ENCODE data around the gene PTPRR.

Gene PTPRR

DNA sequence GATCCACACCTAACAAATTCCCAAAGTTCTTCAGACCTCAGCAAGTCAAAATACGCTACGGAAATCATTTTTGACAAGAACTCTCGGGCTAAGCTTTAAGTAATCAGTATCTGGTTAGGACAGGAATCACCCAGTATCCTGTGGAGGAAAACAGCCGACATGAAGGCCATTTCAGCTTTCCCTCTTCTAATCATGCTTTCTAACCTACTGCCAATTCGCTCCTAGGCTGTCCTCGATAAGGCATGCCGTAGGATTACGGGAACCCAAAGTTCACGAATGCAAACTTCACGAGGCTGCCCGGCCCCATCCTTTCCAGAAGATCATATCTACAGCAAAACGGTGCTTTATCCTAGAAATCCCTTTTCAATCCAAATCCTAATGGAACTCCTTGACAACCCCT, 201.5 kb downstream of the PTPRR start:
- in situ Hi-C loops (cut with MboI; ENCODE audit: low sequenced_read_pairs) = no loop called here

DNA sequence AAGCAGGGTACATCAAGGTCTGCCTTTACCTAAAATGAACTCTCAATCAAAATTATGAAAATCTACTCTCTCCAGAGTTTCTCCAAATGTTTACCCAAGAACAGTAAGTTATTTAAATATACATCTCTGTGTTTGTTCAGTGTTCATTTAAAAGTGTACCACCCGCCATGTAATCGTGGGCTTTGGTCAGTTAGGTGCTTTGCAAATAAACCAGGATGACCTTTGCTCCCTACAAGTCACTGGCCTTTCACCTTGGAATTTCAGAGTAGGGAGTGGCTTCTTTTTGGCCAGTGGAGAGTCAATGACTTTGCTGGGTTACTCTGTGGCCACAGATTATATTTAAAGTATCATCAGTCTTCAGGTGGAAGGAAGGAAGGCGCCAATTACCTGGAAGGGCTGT, 208.7 kb downstream of the PTPRR start:
- in situ Hi-C loops (cut with MboI; ENCODE audit: low sequenced_read_pairs) = no loop called here

DNA sequence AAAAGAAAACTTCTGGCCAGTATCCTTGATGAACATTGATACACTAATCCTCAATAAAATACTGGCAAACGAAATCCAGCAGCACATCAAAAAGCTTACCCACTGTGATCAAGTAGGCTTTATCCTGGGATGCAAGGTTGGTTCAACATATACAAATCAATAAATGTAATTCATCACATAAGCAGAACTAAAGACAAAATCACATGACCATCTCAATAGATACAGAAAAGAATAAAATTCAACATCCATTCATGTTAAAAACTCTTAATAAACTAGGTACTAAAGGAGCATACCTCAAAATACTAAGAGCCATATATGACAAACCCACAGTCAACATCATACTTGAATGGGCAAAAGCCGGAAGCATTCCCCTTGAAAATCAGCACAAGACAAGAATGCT, 211.5 kb downstream of the PTPRR start:
- in situ Hi-C loops (cut with MboI; ENCODE audit: low sequenced_read_pairs) = no loop called here

DNA sequence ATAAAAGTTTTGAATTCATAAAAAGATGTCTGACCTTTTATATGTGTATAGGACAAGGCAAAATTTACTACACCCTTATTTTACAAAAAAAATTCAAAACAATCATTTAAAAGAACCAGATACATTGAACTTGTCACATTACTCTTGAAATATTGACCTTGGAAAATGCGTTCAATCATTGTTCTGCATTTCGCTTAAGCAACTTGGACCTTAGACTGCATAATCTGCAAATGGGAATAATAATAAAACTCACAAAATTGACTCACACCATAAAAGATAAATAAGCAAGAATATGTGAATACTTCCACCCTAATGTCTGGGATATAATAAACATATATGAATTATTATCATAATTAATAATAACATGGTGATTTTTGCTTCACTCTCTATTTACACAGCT, 213.9 kb downstream of the PTPRR start:
- in situ Hi-C loops (cut with MboI; ENCODE audit: low sequenced_read_pairs) = no loop called here

DNA sequence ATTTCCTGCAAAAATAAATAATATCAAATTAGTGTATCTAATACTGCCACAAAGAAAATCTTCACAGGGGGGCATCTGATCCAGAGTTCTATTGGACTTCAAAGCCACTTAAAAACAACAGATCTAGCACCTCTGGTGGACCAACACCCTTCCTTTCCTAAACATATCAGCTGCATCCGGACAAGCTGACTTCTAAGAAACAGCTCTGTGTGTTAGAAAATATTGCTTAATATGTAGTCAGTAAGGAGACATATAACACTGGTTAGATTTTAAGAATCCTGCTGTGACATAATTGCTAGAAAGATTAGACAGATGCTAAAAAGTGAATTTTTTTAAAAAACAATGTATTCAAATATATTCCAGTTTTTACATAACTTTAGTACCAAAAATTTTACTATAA, 222.2 kb downstream of the PTPRR start:
- in situ Hi-C loops (cut with MboI; ENCODE audit: low sequenced_read_pairs) = no loop called here

DNA sequence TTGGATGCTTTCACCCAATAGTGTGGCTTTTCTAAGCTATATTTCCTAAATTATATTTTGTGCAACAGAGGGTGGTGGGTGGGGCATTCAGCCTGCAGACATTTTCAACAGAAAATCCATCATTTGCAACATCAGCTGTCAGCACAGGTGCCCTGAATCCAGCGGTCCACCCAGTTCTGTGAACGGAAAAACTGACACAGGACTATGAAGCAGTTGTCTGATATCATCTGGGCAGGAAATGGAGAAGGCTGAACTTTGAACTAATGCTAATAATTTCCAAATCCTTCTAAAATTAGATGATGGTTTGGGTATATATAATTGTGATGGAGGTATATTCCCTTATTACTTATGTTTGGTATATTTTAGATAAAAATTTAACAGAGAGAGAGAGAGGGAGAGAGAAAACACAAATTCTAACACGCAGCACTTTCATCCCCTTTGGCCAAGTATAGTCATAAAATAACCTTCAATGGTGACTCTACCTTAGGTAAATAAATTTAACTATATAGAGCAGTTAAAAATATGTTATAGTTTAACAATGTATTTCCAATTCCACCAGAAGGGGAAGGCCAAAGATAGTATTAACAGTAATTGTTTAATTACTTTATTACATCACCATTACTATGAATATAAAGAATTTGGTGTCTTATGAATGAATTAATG, 225.0 kb downstream of the PTPRR start:
- in situ Hi-C loops (cut with MboI; ENCODE audit: low sequenced_read_pairs) = no loop called here

DNA sequence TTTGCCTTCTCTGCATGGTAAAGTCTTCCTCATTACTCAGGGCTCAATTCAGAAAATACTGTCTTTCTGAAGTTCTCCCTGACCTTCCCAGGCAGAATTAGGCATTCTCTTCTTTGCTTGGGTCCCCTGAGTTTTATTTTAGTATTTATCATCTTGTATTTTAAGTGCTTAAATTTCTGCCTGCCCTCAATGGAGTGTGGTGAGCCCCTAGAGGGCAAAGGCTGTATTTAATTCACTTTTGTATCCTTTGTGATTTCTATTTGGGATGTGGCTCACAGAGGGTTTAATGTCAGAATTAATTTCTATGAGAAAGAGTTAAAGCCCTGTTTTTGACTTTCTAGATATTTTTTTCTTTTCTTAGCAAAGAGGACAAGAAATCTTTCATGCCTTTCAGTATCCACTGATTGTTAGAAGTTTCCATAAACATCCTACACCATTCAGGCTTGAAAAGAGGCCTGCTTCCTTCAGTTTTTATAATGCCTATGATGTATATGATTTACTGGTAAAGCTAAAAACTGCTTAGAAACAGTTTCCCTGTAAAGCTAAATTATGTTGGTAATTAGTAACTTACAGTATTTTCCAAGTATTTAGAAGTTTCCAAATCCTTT, 227.8 kb downstream of the PTPRR start:
- in situ Hi-C loops (cut with MboI; ENCODE audit: low sequenced_read_pairs) = no loop called here

DNA sequence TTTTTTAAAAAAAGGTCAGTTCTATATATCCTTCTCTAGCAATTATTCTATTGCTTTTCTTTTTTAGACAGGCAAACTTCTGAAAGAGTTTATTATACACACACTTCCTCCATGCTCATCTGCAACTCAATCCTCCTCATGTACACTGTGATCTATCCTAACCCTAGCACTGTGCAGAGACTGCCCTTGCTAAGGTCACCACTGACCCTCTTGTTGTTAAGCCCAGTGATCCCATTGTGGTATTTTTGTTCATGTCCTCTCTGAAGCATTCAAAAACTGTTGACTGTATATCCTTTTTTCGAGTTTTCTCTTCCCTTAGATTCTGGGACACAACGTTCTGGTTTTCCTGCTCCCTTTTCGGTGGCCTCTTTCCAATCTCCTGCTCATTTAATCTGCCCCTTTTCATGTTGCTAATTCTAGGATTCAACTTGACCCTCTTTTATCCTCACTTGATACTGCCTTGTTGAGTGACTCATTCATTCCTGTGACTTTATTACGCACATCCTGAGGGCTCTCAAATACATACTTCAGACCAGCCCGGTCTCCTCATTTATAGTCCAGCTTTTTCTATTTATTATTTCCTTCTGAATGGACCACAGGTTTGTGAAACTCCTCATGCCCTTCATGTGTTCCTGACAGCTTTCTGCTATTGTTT, 229.4 kb downstream of the PTPRR start:
- in situ Hi-C loops (cut with MboI; ENCODE audit: low sequenced_read_pairs) = no loop called here

DNA sequence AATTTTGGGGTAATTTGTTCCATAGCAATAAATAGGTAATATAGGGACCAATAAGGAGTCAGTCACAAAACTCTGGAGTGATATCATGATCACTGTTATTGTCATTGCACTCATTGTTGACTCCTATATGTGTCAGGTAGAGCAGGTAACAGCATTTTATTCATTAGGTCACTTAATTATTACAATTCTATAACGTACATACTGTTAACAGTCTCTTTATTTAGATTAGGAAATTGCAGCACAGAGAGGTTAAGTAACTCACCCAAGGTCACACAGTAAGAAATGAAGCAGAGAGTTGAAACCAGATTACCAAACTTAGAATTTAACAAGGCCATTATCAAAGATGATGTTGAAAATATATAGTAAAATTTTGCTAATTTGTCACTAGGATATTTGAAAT, 233.6 kb downstream of the PTPRR start:
- in situ Hi-C loops (cut with MboI; ENCODE audit: low sequenced_read_pairs) = no loop called here

DNA sequence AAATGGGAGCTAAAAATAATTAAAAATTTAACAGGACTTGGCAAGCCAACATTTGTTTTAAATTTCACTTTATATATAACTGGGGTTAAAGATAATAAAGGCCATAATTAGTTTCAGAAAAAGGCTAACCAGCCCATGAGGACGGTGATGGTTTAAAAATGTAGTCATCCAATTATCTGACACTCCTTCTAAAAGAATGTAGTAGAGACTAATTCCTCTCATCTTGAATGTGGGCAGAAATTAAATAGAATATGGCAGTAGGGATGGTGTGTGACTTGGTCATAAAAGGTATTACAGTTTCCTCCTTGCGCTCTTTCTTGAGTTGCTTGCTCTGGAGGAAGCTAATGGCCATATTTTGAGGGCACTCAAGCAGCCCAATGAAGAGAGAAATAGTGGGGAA, 234.2 kb downstream of the PTPRR start:
- in situ Hi-C loops (cut with MboI; ENCODE audit: low sequenced_read_pairs) = no loop called here

DNA sequence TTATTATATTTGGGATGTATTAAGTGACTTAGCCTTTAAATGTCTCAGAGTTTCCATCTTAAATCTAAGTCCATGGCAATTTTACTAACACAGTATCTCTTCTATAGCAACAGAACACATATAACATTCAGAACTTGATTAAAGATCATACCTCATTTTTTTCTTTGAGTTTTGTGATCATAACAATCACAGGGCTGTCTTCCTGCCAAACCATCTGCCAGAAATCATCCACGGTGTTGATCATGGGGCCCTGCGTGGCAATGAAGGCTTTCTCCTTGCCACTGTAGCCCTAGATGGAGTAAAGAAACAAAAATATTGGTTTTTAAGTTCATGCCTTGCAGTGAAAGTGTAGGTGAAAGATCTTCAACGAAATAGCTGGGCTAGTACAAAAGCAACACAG, 236.6 kb downstream of the PTPRR start:
- in situ Hi-C loops (cut with MboI; ENCODE audit: low sequenced_read_pairs) = no loop called here

DNA sequence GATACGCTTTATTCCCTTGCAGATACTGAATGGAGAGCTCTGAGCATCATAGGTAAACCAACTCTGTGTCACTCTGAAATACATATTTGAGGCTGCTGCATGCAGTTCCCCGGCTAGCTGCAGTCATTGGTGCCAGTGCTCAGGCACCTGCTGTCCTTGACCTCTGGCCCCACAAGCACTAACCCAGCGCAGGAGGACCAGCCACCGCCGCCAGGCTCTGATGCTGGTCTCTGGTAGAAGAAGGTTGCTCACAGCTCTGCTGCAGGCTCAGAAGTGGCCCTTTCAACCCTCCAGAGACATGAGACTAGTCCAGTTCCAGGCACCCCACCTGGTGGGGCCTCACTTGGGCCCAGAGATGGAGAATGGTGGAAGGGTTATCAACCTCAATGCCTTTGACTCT, 248.8 kb downstream of the PTPRR start:
- in situ Hi-C loops (cut with MboI; ENCODE audit: low sequenced_read_pairs) = no loop called here

DNA sequence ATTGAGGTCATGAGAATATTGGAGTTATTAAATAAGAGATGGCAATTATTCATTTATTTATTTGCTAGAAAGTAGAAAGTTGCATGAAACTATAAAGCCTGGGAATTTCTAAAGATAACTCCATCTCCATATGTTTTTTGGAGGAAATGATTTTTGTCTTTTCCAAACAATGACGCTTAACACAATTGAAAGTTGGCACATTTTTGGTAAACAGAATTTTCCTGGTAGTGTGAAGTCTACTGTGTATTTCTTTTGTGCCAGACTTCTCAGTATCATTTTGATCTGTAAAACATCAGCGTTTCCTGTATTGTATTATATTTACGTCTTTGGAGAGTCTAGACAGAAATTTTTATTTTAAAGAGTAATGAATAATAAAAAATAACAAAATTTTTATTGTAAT, 249.6 kb downstream of the PTPRR start:
- in situ Hi-C loops (cut with MboI; ENCODE audit: low sequenced_read_pairs) = no loop called here

DNA sequence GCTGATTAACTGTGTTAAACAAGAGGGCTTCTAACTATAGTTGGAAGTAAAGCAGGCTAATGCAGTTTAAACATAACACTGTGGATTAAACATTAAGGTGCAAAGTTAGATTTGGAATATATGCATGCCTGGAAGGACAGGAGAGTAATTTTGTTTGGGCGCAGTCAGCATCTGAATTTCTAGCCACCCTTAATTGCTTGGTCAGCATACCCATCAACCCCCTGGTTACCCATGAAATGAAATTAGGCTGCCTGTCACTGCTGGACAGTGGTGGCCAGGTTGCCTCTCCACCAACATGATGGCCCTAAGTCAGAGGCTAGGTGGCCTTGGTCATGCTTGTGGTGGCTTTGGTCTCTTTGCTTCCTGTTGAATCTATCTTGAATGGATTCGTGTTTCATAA, 253.3 kb downstream of the PTPRR start:
- in situ Hi-C loops (cut with MboI; ENCODE audit: low sequenced_read_pairs) = no loop called here

DNA sequence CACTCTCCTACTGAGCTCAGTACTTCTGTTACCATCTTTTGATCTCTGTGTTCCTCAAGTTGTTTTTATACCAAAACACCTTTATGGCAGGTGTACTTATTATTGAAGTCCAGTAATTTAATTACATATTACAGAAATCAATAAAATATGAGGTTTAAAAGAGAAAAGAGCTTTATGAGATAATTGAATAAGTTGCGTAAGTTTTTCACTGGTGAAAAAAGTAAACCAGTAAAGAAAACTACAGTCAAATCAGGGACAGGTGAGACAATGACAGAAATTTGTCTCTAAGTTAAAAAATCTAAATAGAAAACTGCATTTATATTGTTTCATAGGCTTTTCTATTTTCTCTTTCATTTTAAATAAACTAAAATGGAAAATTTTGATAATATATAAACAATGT, 254.2 kb downstream of the PTPRR start:
- in situ Hi-C loops (cut with MboI; ENCODE audit: low sequenced_read_pairs) = no loop called here

DNA sequence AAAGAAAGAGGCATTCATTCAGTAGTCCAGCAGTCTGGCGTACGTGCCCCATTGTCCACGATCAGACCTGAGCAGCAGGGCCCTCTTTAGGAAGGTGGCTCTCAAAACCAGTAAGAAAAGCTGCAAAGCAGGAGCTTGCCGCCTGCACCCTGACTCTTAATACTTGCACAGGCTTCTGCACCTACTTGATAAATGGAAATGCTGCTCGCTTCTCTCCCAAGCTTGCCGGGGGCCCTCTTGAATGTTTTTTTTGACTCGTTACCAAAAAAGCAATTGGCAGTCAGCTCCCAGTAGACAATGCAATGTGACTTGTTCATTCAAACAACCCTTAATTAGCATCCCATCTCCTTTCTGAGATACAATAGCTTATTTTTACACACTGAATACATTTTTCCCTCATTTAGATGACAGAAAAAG, 256.1 kb downstream of the PTPRR start:
- in situ Hi-C loops (cut with MboI; ENCODE audit: low sequenced_read_pairs) = no loop called here

DNA sequence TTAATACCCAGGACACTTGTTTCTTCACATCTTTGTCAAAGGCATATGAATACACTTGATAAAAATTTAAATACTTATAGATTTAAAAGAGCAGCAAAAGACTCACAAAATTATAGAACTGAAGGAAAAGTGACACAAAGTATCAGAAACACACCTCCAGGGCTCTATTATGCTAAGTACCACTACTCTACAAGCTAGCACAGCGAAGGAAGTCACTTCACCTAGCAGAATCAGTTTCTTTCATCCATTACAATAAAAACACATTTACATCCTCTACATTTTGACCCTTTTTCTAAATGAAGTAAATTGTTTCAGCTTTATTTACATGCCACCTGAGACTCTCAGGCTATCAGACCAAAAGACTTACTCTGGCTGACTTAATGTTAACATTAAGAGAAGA, 256.7 kb downstream of the PTPRR start:
- in situ Hi-C loops (cut with MboI; ENCODE audit: low sequenced_read_pairs) = no loop called here

DNA sequence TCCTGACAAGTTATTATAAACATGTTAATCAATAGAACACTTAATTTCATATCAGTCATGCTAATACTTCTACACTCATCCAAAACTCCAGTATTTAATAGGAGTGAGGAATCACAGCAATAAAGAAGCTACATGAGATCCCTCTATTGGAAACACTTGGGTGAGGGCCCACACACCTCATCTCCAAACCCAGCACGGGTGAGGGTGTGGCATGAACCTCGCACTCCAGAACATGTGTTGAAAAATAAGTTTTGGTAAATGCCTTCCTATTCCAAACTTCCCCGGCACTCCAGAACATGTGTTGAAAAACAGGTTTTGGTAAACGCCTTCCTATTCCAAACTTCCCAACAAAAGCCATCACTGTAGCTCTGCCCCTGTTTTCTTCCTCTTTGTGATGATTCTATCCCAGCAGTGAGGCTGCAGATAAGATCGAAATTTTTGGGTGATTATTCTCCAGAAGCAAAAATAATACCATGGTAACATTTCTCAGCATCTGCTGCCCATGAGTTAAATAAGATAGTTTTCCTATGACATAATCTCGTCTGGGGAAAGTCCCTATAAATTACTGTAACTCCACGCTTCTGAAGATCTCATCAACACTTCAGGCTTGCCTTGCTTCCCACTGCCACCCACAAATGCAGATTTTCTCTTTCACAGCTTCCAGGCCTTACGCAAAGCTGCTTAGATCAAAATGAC, 258.9 kb downstream of the PTPRR start:
- in situ Hi-C loops (cut with MboI; ENCODE audit: low sequenced_read_pairs) = no loop called here

DNA sequence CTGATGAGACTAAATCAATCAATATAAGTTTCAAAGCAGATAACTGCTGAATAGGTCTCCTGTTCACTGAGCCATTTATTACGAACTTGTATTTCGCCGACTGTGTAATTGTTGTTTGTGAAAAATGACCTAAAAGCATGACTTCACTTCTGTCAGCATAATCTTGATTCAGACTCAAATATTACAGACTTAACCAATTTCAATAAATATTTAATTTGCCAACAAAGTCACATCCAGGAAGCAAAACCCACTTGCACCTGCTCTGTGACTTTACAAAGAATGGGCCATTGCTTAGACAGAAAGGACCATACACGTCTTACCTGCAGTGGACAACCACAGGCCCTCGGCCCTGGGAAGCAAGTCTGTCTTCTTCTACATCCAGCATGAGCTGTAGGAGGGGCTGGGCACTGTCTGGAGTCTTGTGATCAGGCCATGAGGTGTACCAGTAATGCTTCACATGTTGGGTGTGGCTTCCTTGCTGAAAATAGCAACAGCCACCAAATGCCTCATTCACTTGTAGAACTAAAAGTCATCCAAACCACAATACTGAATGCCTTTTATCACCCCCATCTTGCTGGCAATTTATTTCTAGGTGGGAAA, 259.8 kb downstream of the PTPRR start:
- in situ Hi-C loops (cut with MboI; ENCODE audit: low sequenced_read_pairs) = no loop called here

DNA sequence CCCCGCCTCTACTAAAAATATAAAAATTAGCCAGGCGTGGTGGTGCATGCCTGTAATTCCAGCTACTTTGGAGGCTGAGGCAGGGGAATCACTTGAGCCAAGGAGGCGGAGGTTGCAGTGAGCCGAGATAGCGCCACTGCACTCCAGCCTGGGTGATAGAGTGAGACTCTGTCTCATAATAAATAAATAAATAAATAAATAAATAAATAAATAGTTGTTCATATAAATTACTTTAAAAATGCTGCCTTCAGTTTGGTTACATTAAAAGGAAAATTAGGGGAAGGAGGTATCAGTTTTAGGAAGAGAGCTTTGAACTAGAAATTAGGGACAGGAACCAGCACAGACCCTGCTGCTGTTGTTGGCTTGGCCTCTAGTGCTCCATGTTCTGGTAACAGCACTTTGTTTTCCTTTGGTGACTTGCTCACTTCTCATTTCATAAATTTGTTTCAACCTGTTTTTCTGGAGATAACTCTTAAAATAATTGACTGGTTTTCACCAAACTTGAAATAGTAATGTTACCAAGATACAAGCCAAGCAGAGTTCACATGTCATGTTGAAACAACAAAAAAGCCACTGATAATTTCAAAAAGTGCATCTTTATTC, 260.4 kb downstream of the PTPRR start:
- in situ Hi-C loops (cut with MboI; ENCODE audit: low sequenced_read_pairs) = no loop called here

DNA sequence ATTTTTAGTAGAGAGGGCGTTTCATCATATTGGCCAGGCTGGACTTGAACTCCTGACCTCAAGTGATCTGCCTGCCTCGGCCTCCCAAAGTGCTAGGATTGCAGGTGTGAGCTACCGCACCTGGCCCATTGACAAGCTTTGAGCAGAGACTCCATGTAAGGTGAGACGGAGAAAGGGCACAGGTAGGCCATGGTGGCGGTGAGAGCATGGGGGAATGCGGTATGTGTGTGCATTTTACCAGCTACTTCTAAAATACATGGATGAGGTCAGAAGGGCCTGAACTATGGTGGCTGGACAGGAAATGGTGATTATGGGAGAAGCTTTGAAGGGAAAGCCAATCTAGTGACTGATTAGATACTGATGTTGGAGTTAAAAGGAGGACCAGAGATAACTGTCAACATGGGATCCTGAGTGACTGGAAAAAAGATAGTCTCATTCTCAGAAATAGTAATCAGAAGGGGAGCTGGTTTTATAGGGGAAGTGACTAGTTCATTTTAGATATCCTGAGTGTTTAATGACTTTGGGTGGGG, 261.4 kb downstream of the PTPRR start:
- in situ Hi-C loops (cut with MboI; ENCODE audit: low sequenced_read_pairs) = no loop called here
